ENCODE data around the gene SFXN2.
"Not testable (repeated sequence)": the region's sequence is repeated elsewhere in the genome, so short reads cannot be mapped to it uniquely, and the experiment has no call there.

SFXN2 gene

GRCh38 chr10:102714621-102715455 is at the start of gene SFXN2:
Gene SFXN2 (plus strand): TSS chr10:102714636. CDS start chr10:102726637, 12,001 bp downstream.
- peak; percentile 41 for DNase-seq

- no peak for DNase-seq
These were observed 48.4 kb upstream of the SFXN2 start for GRCh38 chr10:102665904-102666509.

- DNase-seq: not testable (repeated sequence)
These were observed 47.0 kb upstream of the SFXN2 start for GRCh38 chr10:102667411-102667810.

GRCh38 chr10:102668326-102669107 is 45.9 kb upstream of the SFXN2 start:
- peak; percentile 45 for DNase-seq

- no peak for DNase-seq
These were observed 45.0 kb upstream of the SFXN2 start for GRCh38 chr10:102669206-102670064.

GRCh38 chr10:102670065-102670670 is 44.3 kb upstream of the SFXN2 start:
- no peak for DNase-seq

- DNase-seq: peak; percentile 84
These were observed 43.5 kb upstream of the SFXN2 start for GRCh38 chr10:102670871-102671434.

- no peak for DNase-seq
These were observed 41.1 kb upstream of the SFXN2 start for GRCh38 chr10:102673236-102673818.

GRCh38 chr10:102673819-102674511 is 40.5 kb upstream of the SFXN2 start:
- DNase-seq: peak; percentile 63

GRCh38 chr10:102674566-102674965 is 39.9 kb upstream of the SFXN2 start:
- peak; percentile 23 for DNase-seq

- DNase-seq: no peak
These were observed 39.3 kb upstream of the SFXN2 start for GRCh38 chr10:102675011-102675665.

GRCh38 chr10:102675666-102676533 is 38.5 kb upstream of the SFXN2 start:
- DNase-seq: no peak

GRCh38 chr10:102676534-102677315 is 37.7 kb upstream of the SFXN2 start:
- no peak for DNase-seq

GRCh38 chr10:102677331-102678067 is 36.9 kb upstream of the SFXN2 start:
- no peak for DNase-seq

GRCh38 chr10:102678068-102678400 is 36.4 kb upstream of the SFXN2 start:
- DNase-seq: no peak

GRCh38 chr10:102678842-102679289 is 35.6 kb upstream of the SFXN2 start:
- DNase-seq: no peak

GRCh38 chr10:102679596-102679995 is 34.8 kb upstream of the SFXN2 start:
- DNase-seq: no peak

GRCh38 chr10:102681696-102682095 is 32.7 kb upstream of the SFXN2 start:
- DNase-seq: no peak
